ENCODE measurements around the gene STK10.

DNA sequence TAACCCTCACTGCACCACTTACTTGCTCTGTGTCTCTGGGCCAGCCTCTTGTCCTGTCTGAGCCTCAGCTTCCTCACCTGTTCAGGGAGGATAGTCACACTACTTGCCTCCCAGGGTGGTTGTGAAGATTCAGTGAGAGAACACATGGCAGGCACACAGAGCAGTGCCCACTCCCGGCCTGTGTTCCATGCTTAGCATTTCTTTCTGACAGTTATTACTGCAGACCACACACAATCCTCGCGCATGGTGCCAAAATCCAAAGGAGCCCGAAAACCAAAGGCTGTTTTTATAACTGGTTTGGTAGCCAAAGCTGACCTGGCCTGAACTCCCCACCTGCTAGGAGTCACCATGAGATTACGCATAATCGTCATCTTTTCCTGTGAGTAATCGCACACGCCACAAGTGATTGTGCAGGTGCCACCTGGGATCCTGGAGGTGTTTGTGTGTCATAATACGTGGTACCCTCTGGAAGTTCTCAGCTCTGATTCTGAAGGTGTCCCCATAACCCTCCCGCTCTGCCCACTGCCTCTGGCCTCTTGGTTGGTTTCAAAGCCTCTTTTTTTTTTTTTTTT lies 97.0 kb downstream of the STK10 start:
- TF ChIP-seq POLR2AphosphoS5 (IDR thresholded peaks at IDR 0.05) (no peak), POLR2A (IDR thresholded peaks at IDR 0.05) (no peak), EP300 (IDR thresholded peaks at IDR 0.05) (no peak)
- TF ChIP-seq, protein P1, sequence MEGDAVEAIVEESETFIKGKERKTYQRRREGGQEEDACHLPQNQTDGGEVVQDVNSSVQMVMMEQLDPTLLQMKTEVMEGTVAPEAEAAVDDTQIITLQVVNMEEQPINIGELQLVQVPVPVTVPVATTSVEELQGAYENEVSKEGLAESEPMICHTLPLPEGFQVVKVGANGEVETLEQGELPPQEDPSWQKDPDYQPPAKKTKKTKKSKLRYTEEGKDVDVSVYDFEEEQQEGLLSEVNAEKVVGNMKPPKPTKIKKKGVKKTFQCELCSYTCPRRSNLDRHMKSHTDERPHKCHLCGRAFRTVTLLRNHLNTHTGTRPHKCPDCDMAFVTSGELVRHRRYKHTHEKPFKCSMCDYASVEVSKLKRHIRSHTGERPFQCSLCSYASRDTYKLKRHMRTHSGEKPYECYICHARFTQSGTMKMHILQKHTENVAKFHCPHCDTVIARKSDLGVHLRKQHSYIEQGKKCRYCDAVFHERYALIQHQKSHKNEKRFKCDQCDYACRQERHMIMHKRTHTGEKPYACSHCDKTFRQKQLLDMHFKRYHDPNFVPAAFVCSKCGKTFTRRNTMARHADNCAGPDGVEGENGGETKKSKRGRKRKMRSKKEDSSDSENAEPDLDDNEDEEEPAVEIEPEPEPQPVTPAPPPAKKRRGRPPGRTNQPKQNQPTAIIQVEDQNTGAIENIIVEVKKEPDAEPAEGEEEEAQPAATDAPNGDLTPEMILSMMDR (IDR thresholded peaks at IDR 0.05), result no peak
